GM12865 (cell line): ENCODE measurements around the gene ARIH2.
A peak's percentile ranks its signal among the peaks of the same experiment; 100 is the strongest.

Source experiments
- DNase-seq: peaks from one replicate; pipeline ENCODE4 v3.0.0; 2010; ENCODE audit warnings: low read depth
- H3K4me3 ChIP-seq: 2 replicates; pipeline ENCODE4 v1.5.1; 2011; ENCODE audit warnings: mild to moderate bottlenecking, low read depth, low read length, control low read depth
- TF ChIP-seq, protein P1 (sequence below): IDR thresholded peaks from 2 replicates; pipeline ENCODE4 v1.5.1; 2011; ENCODE audit warnings: low read length, control low read depth, low read depth, inconsistent platforms; ENCODE audit not compliant: insufficient read depth; ENCODE audit errors: missing control alignments

ARIH2 gene

GRCh38 chr3:48991851-48992545, 73.4 kb downstream of the ARIH2 start:
- DNase-seq, result no peak
- peak overlapping the region; percentile 82; the same call in 1 of the 2 replicates for H3K4me3 ChIP-seq
- TF ChIP-seq, protein P1, sequence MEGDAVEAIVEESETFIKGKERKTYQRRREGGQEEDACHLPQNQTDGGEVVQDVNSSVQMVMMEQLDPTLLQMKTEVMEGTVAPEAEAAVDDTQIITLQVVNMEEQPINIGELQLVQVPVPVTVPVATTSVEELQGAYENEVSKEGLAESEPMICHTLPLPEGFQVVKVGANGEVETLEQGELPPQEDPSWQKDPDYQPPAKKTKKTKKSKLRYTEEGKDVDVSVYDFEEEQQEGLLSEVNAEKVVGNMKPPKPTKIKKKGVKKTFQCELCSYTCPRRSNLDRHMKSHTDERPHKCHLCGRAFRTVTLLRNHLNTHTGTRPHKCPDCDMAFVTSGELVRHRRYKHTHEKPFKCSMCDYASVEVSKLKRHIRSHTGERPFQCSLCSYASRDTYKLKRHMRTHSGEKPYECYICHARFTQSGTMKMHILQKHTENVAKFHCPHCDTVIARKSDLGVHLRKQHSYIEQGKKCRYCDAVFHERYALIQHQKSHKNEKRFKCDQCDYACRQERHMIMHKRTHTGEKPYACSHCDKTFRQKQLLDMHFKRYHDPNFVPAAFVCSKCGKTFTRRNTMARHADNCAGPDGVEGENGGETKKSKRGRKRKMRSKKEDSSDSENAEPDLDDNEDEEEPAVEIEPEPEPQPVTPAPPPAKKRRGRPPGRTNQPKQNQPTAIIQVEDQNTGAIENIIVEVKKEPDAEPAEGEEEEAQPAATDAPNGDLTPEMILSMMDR, result no peak

GRCh38 chr3:48993834-48994233, 75.2 kb downstream of the ARIH2 start:
- H3K4me3 ChIP-seq, result no peak overlapping the region
- DNase-seq, result no peak
- TF ChIP-seq, protein P1, result no peak

DNA sequence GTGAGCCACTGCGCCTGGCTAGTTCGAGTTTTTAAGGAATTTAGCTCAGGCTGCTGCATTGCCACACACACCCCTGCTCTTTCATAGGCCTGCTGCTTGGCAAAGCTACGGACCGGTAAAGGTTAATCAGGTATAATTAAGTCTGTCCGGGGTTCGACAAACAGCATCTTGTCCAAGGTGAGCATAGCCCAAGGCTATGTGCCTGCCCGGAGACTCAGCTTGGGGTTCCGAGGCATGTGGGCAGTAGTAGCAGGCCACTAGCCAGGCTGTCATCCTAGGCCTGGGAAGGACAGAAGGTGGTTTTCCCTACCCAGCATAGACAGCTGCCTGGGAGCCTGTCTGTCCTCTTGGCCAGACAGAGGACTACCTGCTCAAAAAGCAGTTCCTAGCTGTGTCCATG, 78.0 kb downstream of the ARIH2 start:
- no peak overlapping the region for H3K4me3 ChIP-seq
- TF ChIP-seq, protein P1, result no peak
- no peak for DNase-seq

DNA sequence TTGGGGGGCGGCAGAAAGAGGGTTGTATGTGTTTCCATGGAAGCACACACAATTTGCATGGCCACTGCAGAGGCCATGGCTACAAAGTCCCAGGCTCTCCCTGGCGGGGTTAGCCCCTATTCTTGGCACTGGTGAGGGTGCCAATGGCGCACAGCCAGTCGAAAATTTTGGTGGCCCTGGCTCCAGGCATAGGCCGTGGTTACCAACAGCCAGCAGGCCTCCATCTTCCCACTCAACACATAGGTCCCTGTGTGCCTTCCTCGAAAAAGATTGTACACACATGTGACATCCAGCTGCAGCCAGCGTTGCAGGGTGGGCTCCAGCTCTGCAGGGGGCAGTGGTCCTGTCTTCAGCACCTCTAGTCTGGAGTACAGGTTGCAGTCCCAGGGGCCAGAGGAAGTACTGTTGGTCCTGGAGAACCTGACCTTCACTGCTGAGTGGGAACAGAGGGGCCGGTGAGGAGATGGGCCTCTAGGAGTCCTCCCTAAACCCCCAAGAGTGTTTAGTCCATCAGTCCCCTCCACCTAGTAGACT, 78.5 kb downstream of the ARIH2 start:
- TF ChIP-seq, protein P1, result peak; percentile 0
- H3K4me3 ChIP-seq, result no peak overlapping the region
- no peak for DNase-seq

DNA sequence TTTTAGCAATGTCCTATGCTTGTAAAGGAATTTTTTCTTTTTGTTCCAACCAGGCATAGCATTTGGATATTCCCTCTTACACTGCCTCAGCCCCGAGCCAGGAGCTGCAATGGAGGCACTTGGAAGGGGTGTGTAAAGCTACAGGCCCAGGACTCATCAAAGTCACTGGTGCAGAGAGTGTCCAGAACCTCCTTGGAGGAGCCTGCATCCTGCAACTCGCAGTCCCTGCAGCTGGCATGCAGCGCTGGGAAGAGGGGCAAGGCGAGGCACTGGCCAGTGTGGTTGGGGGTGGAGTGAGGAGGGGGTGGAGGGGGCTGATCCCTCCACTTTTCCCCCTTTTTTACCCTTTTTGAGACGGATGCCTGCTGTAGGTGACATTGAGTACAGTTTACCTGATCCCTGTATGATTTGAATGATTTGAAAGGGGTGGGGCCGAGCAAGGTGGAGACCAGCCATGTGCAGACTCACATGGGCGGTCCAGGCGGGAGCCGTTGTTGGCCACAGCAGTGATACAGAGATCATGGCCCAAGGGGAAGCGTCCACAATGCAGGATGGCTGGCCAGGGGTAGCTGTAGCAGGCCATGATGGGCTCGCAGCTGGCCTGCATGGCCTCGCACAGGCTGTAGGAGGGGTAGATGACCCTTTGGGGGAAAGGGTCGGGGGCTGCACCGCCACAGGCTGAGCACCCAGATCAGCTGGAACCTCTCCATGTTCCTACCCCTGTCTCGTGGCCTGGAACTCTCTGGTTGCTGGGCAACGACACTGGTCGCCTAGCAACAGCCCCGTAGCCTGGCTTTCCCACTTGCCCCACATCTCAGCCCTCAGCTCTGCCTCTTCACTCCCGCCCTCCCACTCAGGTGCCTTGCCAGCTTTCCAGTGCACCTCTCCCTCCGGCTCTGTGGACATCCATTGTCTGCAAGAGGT, 79.3 kb downstream of the ARIH2 start:
- DNase-seq, result no peak
- no peak overlapping the region for H3K4me3 ChIP-seq
- TF ChIP-seq, protein P1, result no peak

DNA sequence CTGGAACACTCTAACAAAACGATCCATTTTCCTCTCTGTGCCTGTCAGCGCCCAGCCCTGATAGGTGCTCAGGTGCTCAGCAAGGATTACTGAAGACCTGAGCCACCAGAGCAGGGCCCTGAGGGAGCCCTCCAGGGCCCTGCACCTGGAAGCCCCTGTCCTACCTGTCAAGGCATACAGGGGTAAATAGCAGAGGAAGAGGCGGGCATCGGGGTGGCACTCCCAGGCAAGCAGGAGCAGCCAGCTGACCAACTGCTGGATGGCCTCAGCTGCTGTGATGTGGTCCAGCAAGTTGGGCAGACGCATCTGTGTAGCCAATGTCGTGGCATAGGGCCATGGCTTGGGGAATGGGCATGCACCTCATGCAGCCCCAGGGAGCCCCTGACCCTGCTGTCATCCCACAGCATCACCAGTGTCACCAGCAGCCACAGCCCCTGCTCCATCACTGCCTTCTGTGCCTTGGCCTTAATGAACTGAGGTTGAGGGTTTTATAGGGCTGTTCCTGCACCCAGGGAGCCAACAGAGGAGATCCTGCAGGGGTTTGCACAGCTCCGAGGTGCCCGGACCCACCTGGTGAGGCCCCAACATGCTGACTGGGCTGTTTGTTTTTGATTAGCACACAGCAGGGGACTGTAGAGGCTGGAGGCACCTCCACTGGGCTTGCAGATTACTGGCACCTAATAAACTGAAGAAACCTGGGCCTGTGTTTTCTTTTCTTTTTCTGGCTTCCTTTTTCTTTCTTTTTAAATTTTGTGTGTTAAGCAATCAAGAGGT, 80.6 kb downstream of the ARIH2 start:
- TF ChIP-seq, protein P1, result no peak
- H3K4me3 ChIP-seq, result no peak overlapping the region
- no peak for DNase-seq
